ENCODE results near the gene ZNF740. TPM values are rescaled to one million over a fixed set of nuclear protein-coding genes. Genes with fewer than 3 reads are reported as not detected.

Gene ZNF740
- total and polyA plus RNA-seq, 8 donors: 4.0 to 37.5 (median 4.5) TPM

DNA sequence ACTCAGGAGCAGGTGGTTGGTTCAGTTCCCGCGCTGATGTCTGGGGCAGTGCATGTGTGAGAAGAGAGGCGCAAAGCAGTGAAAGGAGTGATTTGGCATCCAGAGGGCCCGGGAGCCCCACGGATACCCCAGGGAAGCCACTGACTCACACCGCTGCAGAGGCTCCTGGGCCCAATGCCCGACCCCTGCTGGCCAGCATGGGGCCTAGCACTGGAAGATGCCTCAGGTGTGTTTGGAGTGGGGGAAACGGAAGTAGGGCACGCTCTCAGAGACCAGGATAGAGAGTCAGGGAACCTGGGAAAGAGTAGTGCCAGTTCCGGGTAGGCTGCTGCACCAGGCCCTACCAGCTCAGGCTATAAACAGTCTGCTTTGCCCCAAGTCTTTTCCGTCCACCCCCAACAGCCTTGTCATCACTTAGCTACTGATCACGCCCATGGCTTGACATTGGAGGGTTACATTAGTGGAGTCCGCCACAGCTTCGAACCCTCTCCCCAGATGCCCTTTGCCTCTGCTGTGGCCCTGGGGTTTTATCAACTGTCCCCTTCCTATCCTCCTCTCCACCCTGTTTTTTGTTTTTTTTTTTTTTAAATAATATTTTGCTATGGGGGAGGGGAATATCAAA is 9.7 kb downstream of the ZNF740 start:
- no peaks in the 10 kb centered on the region for H3K9me3 ChIP-seq
- H3K36me3 ChIP-seq: peaks cover 31 to 63% (median 50%) of the 10 kb centered on the region in 4 donors
- no peak overlapping the region for H3K4me3 ChIP-seq
- peaks cover 0 to 15% (median 9%) of the 10 kb centered on the region in 4 donors for H3K4me1 ChIP-seq
- WGBS, 5 donors: 37 to 55% (median 45%) methylated on average over 10 to 14 of the region's 14 CpGs
- DNase-seq: peak; percentile 61 to 83
- TF ChIP-seq, protein P1, sequence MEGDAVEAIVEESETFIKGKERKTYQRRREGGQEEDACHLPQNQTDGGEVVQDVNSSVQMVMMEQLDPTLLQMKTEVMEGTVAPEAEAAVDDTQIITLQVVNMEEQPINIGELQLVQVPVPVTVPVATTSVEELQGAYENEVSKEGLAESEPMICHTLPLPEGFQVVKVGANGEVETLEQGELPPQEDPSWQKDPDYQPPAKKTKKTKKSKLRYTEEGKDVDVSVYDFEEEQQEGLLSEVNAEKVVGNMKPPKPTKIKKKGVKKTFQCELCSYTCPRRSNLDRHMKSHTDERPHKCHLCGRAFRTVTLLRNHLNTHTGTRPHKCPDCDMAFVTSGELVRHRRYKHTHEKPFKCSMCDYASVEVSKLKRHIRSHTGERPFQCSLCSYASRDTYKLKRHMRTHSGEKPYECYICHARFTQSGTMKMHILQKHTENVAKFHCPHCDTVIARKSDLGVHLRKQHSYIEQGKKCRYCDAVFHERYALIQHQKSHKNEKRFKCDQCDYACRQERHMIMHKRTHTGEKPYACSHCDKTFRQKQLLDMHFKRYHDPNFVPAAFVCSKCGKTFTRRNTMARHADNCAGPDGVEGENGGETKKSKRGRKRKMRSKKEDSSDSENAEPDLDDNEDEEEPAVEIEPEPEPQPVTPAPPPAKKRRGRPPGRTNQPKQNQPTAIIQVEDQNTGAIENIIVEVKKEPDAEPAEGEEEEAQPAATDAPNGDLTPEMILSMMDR (IDR thresholded peaks at IDR 0.05): peak in 5 of 7 experiments; percentile 38 to 73 (median 67)
- no peak for TF ChIP-seq POLR2A (IDR thresholded peaks at IDR 0.05)
- TF ChIP-seq EP300 (IDR thresholded peaks at IDR 0.05): no peak
- TF ChIP-seq POLR2AphosphoS5 (IDR thresholded peaks at IDR 0.05): peak in 1 of 3 donors; percentile 42
- H3K27ac ChIP-seq: peak overlapping the region in 2 of 5 donors; percentile 3 to 39
- H3K27me3 ChIP-seq: no peaks in the 10 kb centered on the region
- intact Hi-C loops (cut with DNase I; ENCODE audit: low total_unique reads): no loop called here

DNA sequence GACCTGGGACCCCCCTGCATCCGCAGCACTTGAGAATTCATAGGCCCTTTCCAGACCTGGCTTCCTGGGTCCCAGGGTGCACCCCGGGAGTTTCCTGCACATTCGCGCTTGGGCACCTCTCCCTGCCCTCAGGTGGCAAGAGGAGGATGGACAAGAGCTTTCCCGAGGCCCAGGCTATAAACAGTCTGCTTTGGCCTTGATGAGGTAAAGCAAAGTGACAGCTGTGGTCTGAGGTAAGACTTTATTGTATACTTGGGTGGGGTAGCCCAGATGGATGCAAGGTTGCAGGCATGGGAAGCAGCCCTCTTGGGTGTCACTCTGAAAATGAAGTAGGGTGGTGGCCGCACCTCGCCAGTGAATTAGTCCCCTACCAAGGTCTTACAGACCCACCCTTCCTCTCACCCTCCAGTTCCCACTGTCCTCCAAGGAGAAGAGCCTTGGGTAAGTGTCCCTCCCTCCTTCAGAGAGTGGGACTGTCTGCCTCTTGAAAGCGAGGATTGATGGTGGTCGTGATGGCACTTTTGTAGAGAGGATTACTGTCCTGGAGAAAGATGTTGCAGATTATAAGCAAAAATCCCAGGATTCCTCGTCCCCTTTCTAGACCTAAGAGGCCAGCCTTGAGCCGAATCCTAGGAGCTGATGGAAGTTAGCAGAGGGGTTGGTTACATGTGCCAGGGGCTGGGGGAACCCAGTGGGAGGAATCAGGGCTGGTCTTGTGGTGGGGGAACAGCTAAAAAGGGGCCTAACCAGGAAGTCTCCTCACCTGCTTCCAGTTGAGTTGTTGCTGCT is 10.8 kb downstream of the ZNF740 start:
- Histone ChIP-seq H3K27me3 (no peaks in the 10 kb centered on the region), H3K36me3 (peaks cover 20 to 52% (median 39%) of the 10 kb centered on the region in 4 donors), H3K4me1 (peaks cover 0 to 14% (median 6%) of the 10 kb centered on the region in 4 donors), H3K27ac (no peak overlapping the region), H3K9me3 (no peaks in the 10 kb centered on the region), H3K4me3 (no peak overlapping the region)
- 82 to 88% (median 85%) methylated on average over 11 of the region's 11 CpGs for WGBS, 5 donors
- TF ChIP-seq, protein P1 (IDR thresholded peaks at IDR 0.05): no peak
- TF ChIP-seq EP300 (IDR thresholded peaks at IDR 0.05) (no peak), POLR2AphosphoS5 (IDR thresholded peaks at IDR 0.05) (no peak), POLR2A (IDR thresholded peaks at IDR 0.05) (no peak)
- DNase-seq: no peak
- intact Hi-C loops (cut with DNase I; ENCODE audit: low total_unique reads): no loop called here

DNA sequence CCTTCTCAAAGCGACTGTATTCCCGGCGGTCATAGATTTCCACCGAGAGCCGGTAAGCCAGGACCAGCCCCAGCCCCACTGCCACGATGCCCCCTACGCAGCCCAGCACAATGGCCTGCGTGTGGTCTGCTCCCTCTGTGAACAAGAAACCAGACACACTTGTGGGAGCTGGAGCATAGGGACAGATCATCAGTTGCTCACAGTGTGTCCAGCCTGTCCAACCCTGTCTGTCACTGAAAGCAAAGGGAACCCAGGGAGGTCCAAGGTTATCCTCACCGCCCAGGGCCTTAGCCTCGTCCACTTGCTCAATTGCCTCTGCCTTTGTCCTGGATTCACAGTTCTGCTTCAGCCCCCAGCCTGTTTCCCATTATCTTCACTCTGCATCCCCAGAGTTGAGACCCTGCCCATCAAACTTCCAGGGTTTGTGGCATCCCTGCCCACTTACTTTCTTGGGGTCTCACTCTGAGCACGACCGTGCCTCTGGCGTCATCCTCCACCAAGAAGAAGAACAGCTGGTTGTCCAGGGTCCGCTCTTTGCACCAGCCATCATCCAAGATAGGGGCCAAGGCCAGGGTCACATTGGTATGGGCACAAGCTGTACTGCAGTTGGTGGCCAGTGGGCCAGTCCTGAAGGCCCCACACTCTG is 11.5 kb downstream of the ZNF740 start:
- Histone ChIP-seq H3K4me3 (no peak overlapping the region), H3K4me1 (peaks cover 0 to 15% (median 9%) of the 10 kb centered on the region in 4 donors), H3K27ac (no peak overlapping the region), H3K9me3 (no peaks in the 10 kb centered on the region), H3K36me3 (peaks cover 13 to 45% (median 32%) of the 10 kb centered on the region in 4 donors), H3K27me3 (no peaks in the 10 kb centered on the region)
- TF ChIP-seq POLR2AphosphoS5 (IDR thresholded peaks at IDR 0.05) (no peak), POLR2A (IDR thresholded peaks at IDR 0.05) (no peak), EP300 (IDR thresholded peaks at IDR 0.05) (no peak)
- TF ChIP-seq, protein P1 (IDR thresholded peaks at IDR 0.05): no peak
- intact Hi-C loops (cut with DNase I; ENCODE audit: low total_unique reads): no loop called here
- DNase-seq: no peak
- 86 to 92% (median 88%) methylated on average over 12 to 14 of the region's 14 CpGs for WGBS, 5 donors

DNA sequence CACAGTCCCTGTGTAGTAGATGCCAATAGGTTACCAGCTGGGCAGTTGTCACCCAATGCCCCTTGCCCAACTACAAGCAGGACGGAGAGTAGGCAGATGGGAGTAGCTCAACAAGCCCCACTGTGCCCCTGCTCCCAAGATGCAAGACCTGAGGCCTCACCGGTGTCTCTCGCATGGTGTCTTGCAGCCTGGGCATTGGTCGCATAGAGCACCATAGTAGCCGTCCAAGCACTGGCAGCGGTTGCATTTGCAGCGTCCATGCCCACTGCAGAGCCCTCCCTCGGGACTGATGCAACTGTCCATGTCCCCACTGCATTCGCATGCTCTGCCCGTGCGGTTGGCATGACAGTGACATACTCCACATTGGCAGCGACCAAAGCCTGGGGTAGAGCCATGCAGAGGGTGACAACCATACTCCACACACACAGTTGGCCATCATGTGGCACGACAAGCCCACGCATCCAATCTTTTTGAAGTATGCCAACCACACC is 12.1 kb downstream of the ZNF740 start:
- intact Hi-C loops (cut with DNase I; ENCODE audit: low total_unique reads): no loop called here

More for the DNA sequence above, 12.1 kb downstream of the ZNF740 start:
- H3K27me3 ChIP-seq: no peaks in the 10 kb centered on the region
- no peak overlapping the region for H3K4me3 ChIP-seq
- 90 to 94% (median 92%) methylated on average over 12 to 14 of the region's 14 CpGs for WGBS, 5 donors
- H3K27ac ChIP-seq: no peak overlapping the region
- TF ChIP-seq, protein P1 (IDR thresholded peaks at IDR 0.05): no peak
- no peak for TF ChIP-seq POLR2A (IDR thresholded peaks at IDR 0.05)
- TF ChIP-seq EP300 (IDR thresholded peaks at IDR 0.05): no peak
- peaks cover 4 to 20% (median 12%) of the 10 kb centered on the region in 4 donors for H3K4me1 ChIP-seq
- no peak for DNase-seq
- H3K36me3 ChIP-seq: peaks cover 7 to 39% (median 27%) of the 10 kb centered on the region in 4 donors
- H3K9me3 ChIP-seq: no peaks in the 10 kb centered on the region
